ENCODE results near the gene JCHAIN.

The JCHAIN gene

GRCh38 chr4:70624226-70624793, 42.0 kb downstream of the JCHAIN start:
- H2AFZ ChIP-seq (ENCODE audit: low read length) = no peak overlapping the region

GRCh38 chr4:70623323-70623722, 43.0 kb downstream of the JCHAIN start:
- Histone ChIP-seq H3K9me3 (ENCODE audit: low read length) (no peaks in the 10 kb centered on the region), H3K27ac (ENCODE audit: low read depth, low read length, poor library complexity, severe bottlenecking) (no peak overlapping the region), H3F3A (ENCODE audit: insufficient read depth, low read length) (no peaks in the 10 kb centered on the region), H3K4me1 (ENCODE audit: insufficient read depth, low read length, severe bottlenecking) (no peaks in the 10 kb centered on the region), H3K4me2 (ENCODE audit: low read length) (no peak overlapping the region), H3K9me2 (ENCODE audit: low read depth, low read length) (no peaks in the 10 kb centered on the region), H3K79me2 (ENCODE audit: insufficient read depth, low read length) (no peaks in the 10 kb centered on the region), H3K36me3 (ENCODE audit: insufficient read depth, low read length) (no peaks in the 10 kb centered on the region), H2AFZ (ENCODE audit: low read length) (no peak overlapping the region), H3K9ac (ENCODE audit: low read length) (no peak overlapping the region), H4K20me1 (ENCODE audit: insufficient read depth, low read length) (no peaks in the 10 kb centered on the region), H3K4me3 (ENCODE audit: low read depth, low read length, poor library complexity, severe bottlenecking) (no peak overlapping the region), H3K27me3 (ENCODE audit: insufficient read depth, low read length) (no peaks in the 10 kb centered on the region)
- no peak for TF ChIP-seq CTCF (IDR thresholded peaks at IDR 0.05; ENCODE audit: low read length)
- TF ChIP-seq EZH2 (IDR thresholded peaks at IDR 0.05; ENCODE audit: borderline replicate concordance, low read length) = no peak

More at GRCh38 chr4:70624226-70624793, 42.0 kb downstream of the JCHAIN start:
- Histone ChIP-seq H3K9ac (ENCODE audit: low read length) (no peak overlapping the region), H3F3A (ENCODE audit: insufficient read depth, low read length) (no peaks in the 10 kb centered on the region), H3K4me1 (ENCODE audit: insufficient read depth, low read length, severe bottlenecking) (peaks cover 5% of the 10 kb centered on the region), H3K9me2 (ENCODE audit: low read depth, low read length) (no peaks in the 10 kb centered on the region), H3K4me3 (ENCODE audit: low read depth, low read length, poor library complexity, severe bottlenecking) (no peak overlapping the region), H3K9me3 (ENCODE audit: low read length) (no peaks in the 10 kb centered on the region), H3K36me3 (ENCODE audit: insufficient read depth, low read length) (no peaks in the 10 kb centered on the region), H3K79me2 (ENCODE audit: insufficient read depth, low read length) (no peaks in the 10 kb centered on the region), H4K20me1 (ENCODE audit: insufficient read depth, low read length) (no peaks in the 10 kb centered on the region), H3K27me3 (ENCODE audit: insufficient read depth, low read length) (no peaks in the 10 kb centered on the region), H3K4me2 (ENCODE audit: low read length) (no peak overlapping the region), H3K27ac (ENCODE audit: low read depth, low read length, poor library complexity, severe bottlenecking) (no peak overlapping the region)
- TF ChIP-seq EZH2 (IDR thresholded peaks at IDR 0.05; ENCODE audit: borderline replicate concordance, low read length) (no peak), CTCF (IDR thresholded peaks at IDR 0.05; ENCODE audit: low read length) (no peak)

- no peak for TF ChIP-seq CTCF (IDR thresholded peaks at IDR 0.05; ENCODE audit: low read length)
- no peak for TF ChIP-seq EZH2 (IDR thresholded peaks at IDR 0.05; ENCODE audit: borderline replicate concordance, low read length)
- H3K9ac ChIP-seq (ENCODE audit: low read length) = no peak overlapping the region
Observed at GRCh38 chr4:70619778-70620177, 46.5 kb downstream of the JCHAIN start.

More at GRCh38 chr4:70619778-70620177, 46.5 kb downstream of the JCHAIN start:
- no peaks in the 10 kb centered on the region for H3K79me2 ChIP-seq (ENCODE audit: insufficient read depth, low read length)
- H3K36me3 ChIP-seq (ENCODE audit: insufficient read depth, low read length) = no peaks in the 10 kb centered on the region
- no peaks in the 10 kb centered on the region for H3K27me3 ChIP-seq (ENCODE audit: insufficient read depth, low read length)
- no peaks in the 10 kb centered on the region for H3F3A ChIP-seq (ENCODE audit: insufficient read depth, low read length)
- no peak overlapping the region for H2AFZ ChIP-seq (ENCODE audit: low read length)
- H4K20me1 ChIP-seq (ENCODE audit: insufficient read depth, low read length) = no peaks in the 10 kb centered on the region
- no peaks in the 10 kb centered on the region for H3K9me3 ChIP-seq (ENCODE audit: low read length)
- no peaks in the 10 kb centered on the region for H3K4me1 ChIP-seq (ENCODE audit: insufficient read depth, low read length, severe bottlenecking)
- no peak overlapping the region for H3K27ac ChIP-seq (ENCODE audit: low read depth, low read length, poor library complexity, severe bottlenecking)
- no peak overlapping the region for H3K4me2 ChIP-seq (ENCODE audit: low read length)
- H3K4me3 ChIP-seq (ENCODE audit: low read depth, low read length, poor library complexity, severe bottlenecking) = no peak overlapping the region
- no peaks in the 10 kb centered on the region for H3K9me2 ChIP-seq (ENCODE audit: low read depth, low read length)

Data from OCI-LY1 (cell line).